A549 (cell line): ENCODE measurements around the gene RHD.

Experiments used
- CTCF ChIP-seq: fragments of >200 bp; sonication (Bioruptor Twin); formaldehyde crosslinking; IDR thresholded peaks from 3 replicates; pipeline ENCODE4 v1.5.1; 2016
- HDAC2 ChIP-seq: fragments of 200-600 bp; sonication (generic); IDR thresholded peaks from 2 replicates; pipeline ENCODE4 v1.6.1; 2016
- RAD21 ChIP-seq, 2 experiments: fragments of >200 bp in 1 of 2; sonication (Bioruptor Twin) in 1 of 2; formaldehyde crosslinking in 1 of 2; IDR thresholded peaks in 1 of 2; conservative IDR thresholded peaks in 1 of 2; 2 replicates in 1 of 2; 3 replicates in 1 of 2; pipeline ENCODE4 v1.6.1; 2012 to 2018; ENCODE audit warnings: inconsistent platforms in 1 of 2
- RARB ChIP-seq: fragments of 250-450 bp; sonication (Bioruptor Pico); IDR thresholded peaks from 2 replicates; pipeline ENCODE4 v1.8.0; 2021; ENCODE audit warnings: mild to moderate bottlenecking, moderate library complexity
- SREBF2 ChIP-seq: fragments of 450-650 bp; IDR thresholded peaks from 2 replicates; pipeline ENCODE4 v1.6.1; 2014; ENCODE audit warnings: mild to moderate bottlenecking, moderate library complexity

- no peak for TF ChIP-seq HDAC2
- TF ChIP-seq CTCF: no peak
- no peak for TF ChIP-seq SREBF2
- TF ChIP-seq RAD21 (conservative IDR thresholded peaks at IDR 0.05 in 1 of 2, IDR thresholded peaks at IDR 0.05 in 1 of 2): no peak
- TF ChIP-seq RARB (CRISPR knock-in tag): no peak
Measured at GRCh38 chr1:25356848-25357247, 84.5 kb downstream of the RHD start.
